ENCODE results near the gene TMEM132E.

TMEM132E gene

DNA sequence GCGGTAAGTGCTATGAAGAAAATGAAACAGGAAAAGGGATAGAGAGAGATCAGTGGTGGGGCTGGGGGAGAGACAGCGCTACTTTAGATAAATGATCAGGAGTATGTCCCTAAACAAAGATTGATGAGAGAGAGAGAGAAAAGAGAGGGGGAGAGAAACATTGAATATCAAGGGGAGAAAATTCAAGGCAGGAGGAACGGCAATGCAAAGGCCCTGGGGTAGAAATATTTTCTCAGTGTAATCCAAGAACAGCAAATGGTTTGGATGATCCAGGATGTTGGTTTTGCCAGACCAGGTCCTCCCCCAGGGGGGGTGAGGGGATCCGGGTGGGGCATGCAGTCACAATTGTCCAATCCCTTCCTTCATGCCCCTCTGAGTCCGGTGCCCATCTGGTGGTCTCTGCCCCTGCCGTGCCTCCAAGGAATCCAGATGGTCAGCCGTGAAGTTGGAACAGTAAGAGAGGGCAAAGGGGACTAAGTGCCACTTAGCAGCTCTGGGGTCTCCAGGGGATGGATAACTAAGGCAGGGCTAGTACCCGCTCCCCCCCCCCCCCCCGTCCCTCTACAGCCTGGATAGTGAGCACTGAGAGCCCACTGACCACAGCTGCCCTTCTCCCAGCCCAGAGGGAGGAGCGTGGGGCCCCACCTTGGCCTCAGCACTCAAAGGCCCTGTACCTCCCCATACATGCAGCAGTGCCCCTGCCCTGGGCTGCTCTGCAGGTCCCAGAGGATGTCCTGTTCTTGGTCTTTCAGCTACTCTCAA lies 43.7 kb downstream of the TMEM132E start:
- ATAC-seq, result no peak
- TF ChIP-seq ZC3H10 (CRISPR knock-in tag; IDR thresholded peaks at IDR 0.05), result no peak
- TF ChIP-seq, protein P1, sequence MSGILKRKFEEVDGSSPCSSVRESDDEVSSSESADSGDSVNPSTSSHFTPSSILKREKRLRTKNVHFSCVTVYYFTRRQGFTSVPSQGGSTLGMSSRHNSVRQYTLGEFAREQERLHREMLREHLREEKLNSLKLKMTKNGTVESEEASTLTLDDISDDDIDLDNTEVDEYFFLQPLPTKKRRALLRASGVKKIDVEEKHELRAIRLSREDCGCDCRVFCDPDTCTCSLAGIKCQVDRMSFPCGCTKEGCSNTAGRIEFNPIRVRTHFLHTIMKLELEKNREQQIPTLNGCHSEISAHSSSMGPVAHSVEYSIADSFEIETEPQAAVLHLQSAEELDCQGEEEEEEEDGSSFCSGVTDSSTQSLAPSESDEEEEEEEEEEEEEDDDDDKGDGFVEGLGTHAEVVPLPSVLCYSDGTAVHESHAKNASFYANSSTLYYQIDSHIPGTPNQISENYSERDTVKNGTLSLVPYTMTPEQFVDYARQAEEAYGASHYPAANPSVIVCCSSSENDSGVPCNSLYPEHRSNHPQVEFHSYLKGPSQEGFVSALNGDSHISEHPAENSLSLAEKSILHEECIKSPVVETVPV (CRISPR knock-in tag; IDR thresholded peaks at IDR 0.05), result no peak
- TF ChIP-seq, protein P2, sequence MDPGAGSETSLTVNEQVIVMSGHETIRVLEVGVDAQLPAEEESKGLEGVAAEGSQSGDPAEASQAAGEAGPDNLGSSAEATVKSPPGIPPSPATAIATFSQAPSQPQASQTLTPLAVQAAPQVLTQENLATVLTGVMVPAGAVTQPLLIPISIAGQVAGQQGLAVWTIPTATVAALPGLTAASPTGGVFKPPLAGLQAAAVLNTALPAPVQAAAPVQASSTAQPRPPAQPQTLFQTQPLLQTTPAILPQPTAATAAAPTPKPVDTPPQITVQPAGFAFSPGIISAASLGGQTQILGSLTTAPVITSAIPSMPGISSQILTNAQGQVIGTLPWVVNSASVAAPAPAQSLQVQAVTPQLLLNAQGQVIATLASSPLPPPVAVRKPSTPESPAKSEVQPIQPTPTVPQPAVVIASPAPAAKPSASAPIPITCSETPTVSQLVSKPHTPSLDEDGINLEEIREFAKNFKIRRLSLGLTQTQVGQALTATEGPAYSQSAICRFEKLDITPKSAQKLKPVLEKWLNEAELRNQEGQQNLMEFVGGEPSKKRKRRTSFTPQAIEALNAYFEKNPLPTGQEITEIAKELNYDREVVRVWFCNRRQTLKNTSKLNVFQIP (CRISPR knock-in tag; IDR thresholded peaks at IDR 0.05; ENCODE audit: borderline replicate concordance, low read depth), result no peak
- TF ChIP-seq ZFP30 (CRISPR knock-in tag; IDR thresholded peaks at IDR 0.05), result no peak
- TF ChIP-seq ZNF565 (CRISPR knock-in tag; conservative IDR thresholded peaks at IDR 0.05; ENCODE audit: low read depth), result no peak
- TF ChIP-seq ARNTL (CRISPR knock-in tag; IDR thresholded peaks at IDR 0.05; ENCODE audit: borderline replicate concordance, low read depth), result no peak
- TF ChIP-seq ESRRG (CRISPR knock-in tag; IDR thresholded peaks at IDR 0.05), result no peak
- TF ChIP-seq SNAI2 (CRISPR knock-in tag; IDR thresholded peaks at IDR 0.05), result no peak
- no peak for TF ChIP-seq GLIS3 (CRISPR knock-in tag; IDR thresholded peaks at IDR 0.05)
- TF ChIP-seq, protein P3, sequence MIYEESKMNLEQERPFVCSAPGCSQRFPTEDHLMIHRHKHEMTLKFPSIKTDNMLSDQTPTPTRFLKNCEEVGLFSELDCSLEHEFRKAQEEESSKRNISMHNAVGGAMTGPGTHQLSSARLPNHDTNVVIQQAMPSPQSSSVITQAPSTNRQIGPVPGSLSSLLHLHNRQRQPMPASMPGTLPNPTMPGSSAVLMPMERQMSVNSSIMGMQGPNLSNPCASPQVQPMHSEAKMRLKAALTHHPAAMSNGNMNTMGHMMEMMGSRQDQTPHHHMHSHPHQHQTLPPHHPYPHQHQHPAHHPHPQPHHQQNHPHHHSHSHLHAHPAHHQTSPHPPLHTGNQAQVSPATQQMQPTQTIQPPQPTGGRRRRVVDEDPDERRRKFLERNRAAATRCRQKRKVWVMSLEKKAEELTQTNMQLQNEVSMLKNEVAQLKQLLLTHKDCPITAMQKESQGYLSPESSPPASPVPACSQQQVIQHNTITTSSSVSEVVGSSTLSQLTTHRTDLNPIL (CRISPR knock-in tag; IDR thresholded peaks at IDR 0.05; ENCODE audit: low read depth), result no peak
- no peak for TF ChIP-seq ISL1 (CRISPR knock-in tag; IDR thresholded peaks at IDR 0.05)
- no peak for TF ChIP-seq TOX (CRISPR knock-in tag; IDR thresholded peaks at IDR 0.05; ENCODE audit: borderline replicate concordance)
- no peak for TF ChIP-seq TCF4 (CRISPR knock-in tag; IDR thresholded peaks at IDR 0.05; ENCODE audit: borderline replicate concordance)
- no peak for TF ChIP-seq ZNF8 (CRISPR knock-in tag; IDR thresholded peaks at IDR 0.05)
- TF ChIP-seq CSDC2 (CRISPR knock-in tag; IDR thresholded peaks at IDR 0.05), result no peak
- TF ChIP-seq, protein P4, sequence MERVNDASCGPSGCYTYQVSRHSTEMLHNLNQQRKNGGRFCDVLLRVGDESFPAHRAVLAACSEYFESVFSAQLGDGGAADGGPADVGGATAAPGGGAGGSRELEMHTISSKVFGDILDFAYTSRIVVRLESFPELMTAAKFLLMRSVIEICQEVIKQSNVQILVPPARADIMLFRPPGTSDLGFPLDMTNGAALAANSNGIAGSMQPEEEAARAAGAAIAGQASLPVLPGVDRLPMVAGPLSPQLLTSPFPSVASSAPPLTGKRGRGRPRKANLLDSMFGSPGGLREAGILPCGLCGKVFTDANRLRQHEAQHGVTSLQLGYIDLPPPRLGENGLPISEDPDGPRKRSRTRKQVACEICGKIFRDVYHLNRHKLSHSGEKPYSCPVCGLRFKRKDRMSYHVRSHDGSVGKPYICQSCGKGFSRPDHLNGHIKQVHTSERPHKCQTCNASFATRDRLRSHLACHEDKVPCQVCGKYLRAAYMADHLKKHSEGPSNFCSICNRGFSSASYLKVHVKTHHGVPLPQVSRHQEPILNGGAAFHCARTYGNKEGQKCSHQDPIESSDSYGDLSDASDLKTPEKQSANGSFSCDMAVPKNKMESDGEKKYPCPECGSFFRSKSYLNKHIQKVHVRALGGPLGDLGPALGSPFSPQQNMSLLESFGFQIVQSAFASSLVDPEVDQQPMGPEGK (CRISPR knock-in tag; IDR thresholded peaks at IDR 0.05; ENCODE audit: borderline replicate concordance), result no peak
- no peak for TF ChIP-seq PPARA (CRISPR knock-in tag; IDR thresholded peaks at IDR 0.05; ENCODE audit: borderline replicate concordance)
- no peak for TF ChIP-seq OSR1 (CRISPR knock-in tag; IDR thresholded peaks at IDR 0.05)

DNA sequence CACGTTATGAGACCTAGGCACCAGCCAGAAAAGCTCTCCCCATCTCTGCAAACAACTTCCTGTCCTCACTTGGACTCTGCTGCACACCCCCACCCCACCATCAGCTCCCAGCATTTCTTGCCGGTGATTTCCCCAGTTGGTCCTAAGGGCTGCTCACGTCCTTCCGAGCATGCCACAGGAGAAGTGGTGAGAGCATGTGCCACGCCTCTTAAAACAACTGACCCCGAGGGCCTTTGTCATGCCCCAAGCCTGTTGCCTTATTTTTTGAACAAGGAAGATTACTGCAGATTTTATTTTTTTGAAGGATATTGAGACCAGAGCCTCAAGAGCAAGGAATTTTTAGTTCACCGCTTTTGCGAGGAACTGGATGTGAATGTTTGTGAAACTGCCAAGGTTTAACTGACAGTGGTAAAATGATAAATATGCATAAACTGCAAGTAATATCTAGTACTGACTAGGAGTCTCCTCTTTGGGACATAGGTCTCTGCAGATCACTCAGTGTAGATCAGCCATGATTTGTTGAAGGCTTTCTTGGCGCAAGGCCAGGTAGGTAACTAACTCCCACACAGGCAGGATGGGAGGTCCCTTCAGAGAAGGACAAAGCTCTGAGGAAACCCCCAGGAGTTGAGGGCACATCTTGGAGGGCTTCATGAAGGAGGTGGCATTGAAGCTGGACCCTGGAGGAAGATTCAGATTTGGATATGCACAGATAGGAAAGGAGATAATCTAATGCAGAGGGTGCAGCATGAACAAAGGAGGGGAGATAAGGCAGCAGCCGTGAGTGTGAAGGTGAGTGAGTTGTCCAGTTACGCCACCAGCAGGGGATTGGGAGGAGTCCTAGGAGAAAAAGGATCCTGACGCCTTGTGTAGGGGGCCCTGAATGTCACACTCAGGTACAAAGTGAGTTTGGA lies 44.7 kb downstream of the TMEM132E start:
- ATAC-seq, result no peak
- TF ChIP-seq ESRRG (CRISPR knock-in tag; IDR thresholded peaks at IDR 0.05) (no peak), SNAI2 (CRISPR knock-in tag; IDR thresholded peaks at IDR 0.05) (no peak), ZFP3 (CRISPR knock-in tag; IDR thresholded peaks at IDR 0.05) (no peak), ARNTL (CRISPR knock-in tag; IDR thresholded peaks at IDR 0.05; ENCODE audit: borderline replicate concordance, low read depth) (no peak), ISL1 (CRISPR knock-in tag; IDR thresholded peaks at IDR 0.05) (no peak), CSDC2 (CRISPR knock-in tag; IDR thresholded peaks at IDR 0.05) (no peak), BACH2 (CRISPR knock-in tag; IDR thresholded peaks at IDR 0.05; ENCODE audit: borderline replicate concordance) (no peak), GLIS3 (CRISPR knock-in tag; IDR thresholded peaks at IDR 0.05) (no peak), ZNF8 (CRISPR knock-in tag; IDR thresholded peaks at IDR 0.05) (no peak), ZNF70 (CRISPR knock-in tag; IDR thresholded peaks at IDR 0.05) (no peak), OSR1 (CRISPR knock-in tag; IDR thresholded peaks at IDR 0.05) (no peak), RARB (CRISPR knock-in tag; IDR thresholded peaks at IDR 0.05) (no peak)
- TF ChIP-seq, protein P1 (CRISPR knock-in tag; IDR thresholded peaks at IDR 0.05), result no peak
- TF ChIP-seq, protein P5, sequence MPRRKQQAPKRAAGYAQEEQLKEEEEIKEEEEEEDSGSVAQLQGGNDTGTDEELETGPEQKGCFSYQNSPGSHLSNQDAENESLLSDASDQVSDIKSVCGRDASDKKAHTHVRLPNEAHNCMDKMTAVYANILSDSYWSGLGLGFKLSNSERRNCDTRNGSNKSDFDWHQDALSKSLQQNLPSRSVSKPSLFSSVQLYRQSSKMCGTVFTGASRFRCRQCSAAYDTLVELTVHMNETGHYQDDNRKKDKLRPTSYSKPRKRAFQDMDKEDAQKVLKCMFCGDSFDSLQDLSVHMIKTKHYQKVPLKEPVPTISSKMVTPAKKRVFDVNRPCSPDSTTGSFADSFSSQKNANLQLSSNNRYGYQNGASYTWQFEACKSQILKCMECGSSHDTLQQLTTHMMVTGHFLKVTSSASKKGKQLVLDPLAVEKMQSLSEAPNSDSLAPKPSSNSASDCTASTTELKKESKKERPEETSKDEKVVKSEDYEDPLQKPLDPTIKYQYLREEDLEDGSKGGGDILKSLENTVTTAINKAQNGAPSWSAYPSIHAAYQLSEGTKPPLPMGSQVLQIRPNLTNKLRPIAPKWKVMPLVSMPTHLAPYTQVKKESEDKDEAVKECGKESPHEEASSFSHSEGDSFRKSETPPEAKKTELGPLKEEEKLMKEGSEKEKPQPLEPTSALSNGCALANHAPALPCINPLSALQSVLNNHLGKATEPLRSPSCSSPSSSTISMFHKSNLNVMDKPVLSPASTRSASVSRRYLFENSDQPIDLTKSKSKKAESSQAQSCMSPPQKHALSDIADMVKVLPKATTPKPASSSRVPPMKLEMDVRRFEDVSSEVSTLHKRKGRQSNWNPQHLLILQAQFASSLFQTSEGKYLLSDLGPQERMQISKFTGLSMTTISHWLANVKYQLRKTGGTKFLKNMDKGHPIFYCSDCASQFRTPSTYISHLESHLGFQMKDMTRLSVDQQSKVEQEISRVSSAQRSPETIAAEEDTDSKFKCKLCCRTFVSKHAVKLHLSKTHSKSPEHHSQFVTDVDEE (CRISPR knock-in tag; IDR thresholded peaks at IDR 0.05), result no peak
- TF ChIP-seq, protein P2 (CRISPR knock-in tag; IDR thresholded peaks at IDR 0.05; ENCODE audit: borderline replicate concordance, low read depth), result no peak

Measured in SK-N-SH treated with all-trans-retinoic acid at 6 μM for 48 hours (cell line).